GM21423 (cell line): ENCODE measurements around the gene CNEP1R1.
"Not testable (repeated sequence)": the region's sequence is repeated elsewhere in the genome, so short reads cannot be mapped to it uniquely, and the experiment has no call there.

ENCODE experiments used
- ATAC-seq: cut with Tn5 transposase; IDR thresholded peaks from one replicate; pipeline ENCODE4 v1.9.1; 2021; ENCODE audit warnings: mild to moderate bottlenecking, moderate library complexity; ENCODE audit not compliant: unreplicated experiment

CNEP1R1 gene, protein sequence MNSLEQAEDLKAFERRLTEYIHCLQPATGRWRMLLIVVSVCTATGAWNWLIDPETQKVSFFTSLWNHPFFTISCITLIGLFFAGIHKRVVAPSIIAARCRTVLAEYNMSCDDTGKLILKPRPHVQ

DNA sequence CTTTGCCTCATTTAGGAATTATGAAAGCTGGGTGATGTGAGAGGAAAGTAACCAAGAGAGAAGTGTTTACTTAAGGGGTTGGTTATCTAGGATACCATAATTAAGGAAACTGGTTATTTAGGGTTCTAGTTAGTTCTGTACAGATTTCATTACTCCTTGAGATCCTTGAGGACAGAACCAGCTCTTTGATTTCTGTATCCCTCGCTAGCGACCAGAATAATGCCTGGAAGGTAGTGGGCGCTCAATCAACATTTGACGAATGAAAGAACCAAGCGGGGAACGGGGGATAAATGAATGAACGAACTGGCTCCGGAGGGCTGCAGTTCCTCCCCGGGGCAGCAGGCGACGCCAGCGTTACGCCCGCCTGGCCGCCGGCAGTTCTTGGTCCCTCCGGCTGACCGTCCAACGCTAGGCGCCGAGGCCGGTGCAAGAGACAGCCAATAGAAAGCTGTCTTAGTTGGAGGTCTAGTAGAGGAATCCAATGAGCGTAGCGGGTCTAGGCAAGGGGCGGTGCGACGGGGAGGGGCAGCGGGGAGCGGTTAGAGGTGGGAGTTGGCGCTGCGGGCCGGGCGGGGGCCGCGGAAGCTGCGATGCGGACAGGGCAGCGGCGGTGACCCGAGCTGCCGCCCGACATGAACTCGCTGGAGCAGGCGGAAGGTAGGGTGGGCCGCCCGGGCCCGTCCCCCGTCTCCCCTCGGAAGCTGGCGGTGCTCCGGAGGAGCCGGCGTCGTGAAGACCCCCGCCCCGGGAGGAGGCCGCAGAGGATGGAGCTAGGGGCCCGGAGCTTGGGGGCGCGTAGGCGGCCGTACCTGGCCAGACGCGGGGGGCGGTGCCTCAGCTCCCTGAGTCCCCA, at the start of gene CNEP1R1:
Gene CNEP1R1 (plus strand): TSS at position 542 of the 853 bp plus-strand sequence. CDS start 91 bp downstream, at position 633.
- peak; percentile 99 for ATAC-seq

DNA sequence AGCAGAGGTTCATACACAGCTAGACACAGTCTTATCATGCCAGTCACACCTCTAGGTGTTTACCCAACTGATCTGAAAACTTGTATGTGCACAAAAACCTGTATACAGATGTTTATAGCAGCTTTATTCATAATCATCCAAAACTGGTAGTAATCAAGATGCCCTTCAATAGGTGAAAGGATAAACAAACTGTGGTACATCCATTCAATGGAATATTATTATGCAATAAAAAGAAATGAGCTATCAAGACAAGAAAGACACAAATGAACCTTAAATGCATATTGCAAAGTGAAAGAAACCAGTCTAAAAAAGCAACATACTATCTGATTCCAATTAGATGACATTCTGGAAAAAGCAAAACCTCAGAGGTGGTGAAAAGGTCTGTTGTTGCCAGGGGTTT, 47.6 kb upstream of the CNEP1R1 start:
- ATAC-seq = no peak

DNA sequence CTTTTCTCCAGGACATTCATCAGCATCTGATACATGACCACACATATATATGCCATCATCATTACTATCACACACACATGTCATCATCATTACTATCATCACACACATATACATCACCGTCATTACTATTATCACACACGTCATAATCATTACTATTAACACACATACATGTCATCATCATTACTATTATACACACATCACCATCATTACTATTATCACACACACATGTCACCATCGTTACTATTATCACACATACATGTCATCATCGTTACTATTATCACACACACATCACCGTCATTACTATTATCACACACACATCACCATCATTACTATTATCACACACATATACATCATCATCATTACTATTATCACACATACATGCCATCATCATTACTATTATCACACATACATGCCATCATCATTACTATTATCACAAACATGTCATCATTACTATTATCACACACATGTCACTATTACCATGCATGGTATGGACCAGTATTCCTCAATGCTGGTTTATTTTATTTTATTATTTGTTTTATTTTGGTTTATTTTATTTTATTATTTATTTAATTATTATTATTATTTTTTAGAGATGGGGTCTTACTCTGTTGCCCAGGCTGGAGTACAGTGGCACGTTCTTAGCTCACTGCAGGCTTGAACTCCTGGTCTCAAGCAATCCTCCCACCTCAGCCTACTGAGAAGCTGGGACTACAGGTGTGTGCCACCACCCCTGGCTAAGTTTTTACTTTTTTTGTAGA, 46.3 kb upstream of the CNEP1R1 start:
- no peak for ATAC-seq

DNA sequence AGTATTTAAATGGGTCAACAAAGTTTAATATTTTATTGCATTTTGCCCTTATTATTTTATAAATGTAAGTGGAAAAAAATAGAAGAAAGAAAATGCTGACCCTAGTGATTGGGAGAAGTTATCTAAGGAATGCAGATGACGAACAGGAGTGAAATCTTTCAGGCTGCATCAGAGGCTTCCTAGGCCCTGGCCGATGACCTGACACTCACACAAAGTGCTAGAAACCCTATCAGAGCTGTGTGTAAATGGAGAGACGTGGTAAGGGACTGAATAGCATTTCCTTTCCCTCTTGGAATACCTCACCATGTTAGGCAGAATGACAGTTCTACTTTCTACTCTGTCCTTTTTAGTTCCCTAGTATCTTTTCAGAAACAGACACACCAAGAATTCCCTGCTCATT, 44.9 kb upstream of the CNEP1R1 start:
- ATAC-seq = no peak

DNA sequence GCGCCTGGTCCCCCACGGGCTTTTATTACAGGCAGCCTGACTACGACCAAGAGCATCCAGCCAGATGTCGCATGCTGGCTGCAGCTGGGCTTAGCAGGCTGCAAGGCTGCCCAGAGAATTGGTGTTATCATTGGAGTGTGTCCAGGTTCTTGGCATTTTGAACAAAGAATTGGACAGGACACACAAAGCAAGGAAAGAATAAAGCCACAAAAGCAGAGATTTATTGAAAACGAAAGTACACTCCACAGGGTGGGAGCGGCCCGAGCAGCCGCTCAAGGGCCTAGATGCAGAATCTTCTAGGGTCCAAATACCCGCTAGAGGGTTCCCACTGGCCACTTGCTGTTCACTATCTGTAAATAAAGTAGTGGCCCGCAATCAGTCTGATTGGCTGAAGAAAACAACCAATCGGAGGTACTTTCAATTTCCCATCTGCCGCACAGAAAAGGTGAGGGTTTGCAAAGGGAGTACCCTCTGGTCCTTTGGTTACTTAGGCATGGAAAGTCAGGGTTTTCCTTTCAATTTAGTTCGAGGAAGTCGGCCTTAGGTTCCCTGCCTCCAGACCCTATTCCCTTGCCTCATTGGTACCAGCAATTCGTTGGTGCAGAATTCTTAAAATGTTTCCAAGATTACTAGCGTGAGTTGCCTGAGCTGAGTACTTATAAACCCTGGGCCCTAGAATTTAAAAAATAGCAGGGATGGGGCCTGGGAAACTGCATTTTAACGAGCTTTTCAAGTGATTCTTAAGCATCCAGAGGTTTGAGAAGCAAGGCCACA, 38.5 kb upstream of the CNEP1R1 start:
- no peak for ATAC-seq

DNA sequence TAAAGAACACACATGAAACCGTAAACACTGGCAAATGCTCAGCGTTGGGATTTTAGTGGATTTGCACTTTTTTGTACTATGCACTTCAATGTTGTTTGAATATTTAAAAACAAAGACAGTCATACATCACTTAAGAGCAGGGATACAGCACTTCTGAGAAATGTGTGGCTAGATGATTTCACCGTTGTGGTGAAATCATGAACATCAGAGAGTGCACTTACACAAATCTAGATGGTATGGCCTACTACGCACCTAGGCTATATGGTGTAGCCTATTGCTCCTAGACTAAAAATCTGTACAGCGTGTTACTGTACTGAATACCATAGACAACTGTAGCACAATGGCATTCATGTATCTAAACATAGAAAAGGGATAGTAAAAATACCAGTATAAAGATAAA, 37.6 kb upstream of the CNEP1R1 start:
- ATAC-seq = no peak

DNA sequence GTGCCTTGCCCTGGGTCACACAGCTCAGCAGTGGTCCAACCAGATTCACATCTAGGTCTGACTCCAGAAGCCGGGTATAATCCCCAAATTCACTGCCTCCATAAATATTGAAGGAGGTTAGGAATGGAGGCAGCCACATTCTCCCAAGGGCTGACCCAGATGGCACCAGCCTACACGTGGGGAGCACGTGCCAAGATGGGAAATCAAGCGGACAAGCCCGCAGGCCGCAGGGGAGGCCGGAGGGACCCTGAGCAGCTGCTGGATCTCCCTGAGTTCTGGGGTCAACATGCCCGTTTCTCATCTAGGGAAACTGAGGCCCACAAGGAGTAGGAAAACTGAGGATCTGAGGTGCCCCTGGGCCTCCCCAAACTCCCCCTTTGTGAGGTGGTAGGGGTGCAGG, 32.2 kb upstream of the CNEP1R1 start:
- ATAC-seq = no peak

DNA sequence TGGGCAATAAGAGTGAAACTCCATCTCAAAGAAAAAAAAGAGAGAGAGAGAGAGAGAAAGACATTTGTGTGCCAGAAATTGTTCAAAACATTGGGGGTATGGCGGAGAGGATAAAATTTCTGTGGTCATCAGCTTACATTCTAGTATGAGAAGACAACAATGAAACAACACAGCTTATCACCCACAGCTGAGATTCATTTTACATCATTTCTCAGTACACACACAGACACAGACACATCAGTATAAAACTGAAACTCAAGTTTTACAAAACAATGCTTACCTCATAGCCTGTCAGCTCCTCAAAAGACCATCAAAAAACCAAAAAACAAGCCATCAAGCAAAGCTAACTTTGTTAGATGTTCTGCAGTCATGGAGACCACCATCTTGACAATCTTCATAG, 31.4 kb upstream of the CNEP1R1 start:
- ATAC-seq = no peak

DNA sequence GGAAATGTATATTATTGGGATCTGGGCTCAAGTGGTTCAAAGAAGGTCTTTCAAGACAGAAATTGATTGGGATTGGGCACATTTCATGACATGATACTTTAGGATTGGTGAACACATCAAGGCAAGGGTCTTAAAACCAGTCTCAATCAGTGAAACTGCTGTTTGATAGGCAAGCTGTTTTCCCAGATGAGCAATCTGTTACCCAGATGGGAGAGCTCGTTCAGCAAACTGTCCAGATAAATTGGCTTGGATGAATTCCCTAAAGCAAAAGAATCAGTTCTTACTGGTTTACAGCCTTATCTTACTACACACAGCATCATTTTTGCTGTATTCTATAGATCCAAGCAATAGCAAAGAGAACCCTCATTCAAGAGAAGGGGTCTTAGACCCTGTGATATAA, 31.0 kb upstream of the CNEP1R1 start:
- ATAC-seq = no peak

DNA sequence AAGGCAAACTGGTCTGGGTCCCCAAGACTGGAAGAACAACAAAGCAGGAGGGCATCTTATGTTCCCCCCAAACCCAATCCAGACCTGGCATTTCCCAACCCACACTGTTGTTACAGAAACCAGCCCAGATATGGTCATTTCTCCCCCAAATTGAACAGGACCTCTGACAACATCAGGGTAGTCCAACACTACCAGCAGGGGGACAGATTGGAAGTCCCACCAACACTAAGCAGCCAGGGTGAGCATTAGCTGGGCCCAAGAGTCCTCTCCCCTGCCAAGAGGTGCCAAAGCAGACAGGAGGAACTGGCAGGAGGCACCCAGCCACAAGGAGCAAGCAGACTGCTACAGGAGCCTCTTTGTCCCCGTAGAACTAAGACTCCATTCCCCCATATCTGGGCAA, 29.3 kb upstream of the CNEP1R1 start:
- ATAC-seq = no peak

DNA sequence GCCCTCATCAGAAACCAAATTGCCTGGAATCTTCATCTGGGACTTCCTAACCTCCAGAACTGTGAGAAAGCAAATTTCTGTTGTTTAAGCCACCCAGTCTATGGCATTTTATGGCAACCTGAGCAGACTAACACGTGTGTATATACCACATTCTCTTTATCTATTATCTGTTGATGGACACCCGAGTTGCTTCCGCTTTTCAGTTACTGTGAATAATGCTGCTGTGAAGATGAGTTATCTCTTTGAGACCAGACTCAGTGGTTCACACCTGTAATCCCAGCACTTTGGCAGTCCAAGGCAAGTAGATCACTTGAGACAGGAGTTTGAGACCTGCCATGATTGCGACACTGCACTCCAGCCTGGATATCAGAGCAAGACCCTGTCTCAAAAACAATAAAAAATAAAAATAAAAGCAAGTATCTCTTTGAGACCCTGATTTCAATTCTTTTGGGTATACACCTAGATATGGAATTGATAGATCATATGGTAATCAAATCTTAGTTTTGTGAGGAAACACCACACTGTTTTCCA, 27.2 kb upstream of the CNEP1R1 start:
- no peak for ATAC-seq

DNA sequence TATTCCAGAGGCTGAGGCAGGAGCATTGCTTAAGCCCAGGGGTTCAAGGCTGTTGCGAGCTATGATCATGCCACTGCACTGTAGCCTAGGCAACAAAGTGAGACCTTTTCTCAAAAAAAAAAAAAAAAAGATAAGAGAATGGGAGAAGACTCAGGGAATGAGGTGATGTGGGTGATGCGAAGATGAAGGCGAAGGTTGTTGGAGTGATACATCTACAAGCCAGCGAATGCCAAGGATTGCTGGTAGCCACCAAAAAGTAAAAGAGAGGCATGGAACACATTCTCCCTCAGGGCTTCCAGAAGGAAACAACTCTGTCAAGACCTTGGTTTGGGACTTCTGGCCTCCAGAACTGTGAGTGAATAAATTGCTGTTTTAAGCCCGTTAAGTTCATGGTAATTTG, 26.0 kb upstream of the CNEP1R1 start:
- ATAC-seq = no peak

DNA sequence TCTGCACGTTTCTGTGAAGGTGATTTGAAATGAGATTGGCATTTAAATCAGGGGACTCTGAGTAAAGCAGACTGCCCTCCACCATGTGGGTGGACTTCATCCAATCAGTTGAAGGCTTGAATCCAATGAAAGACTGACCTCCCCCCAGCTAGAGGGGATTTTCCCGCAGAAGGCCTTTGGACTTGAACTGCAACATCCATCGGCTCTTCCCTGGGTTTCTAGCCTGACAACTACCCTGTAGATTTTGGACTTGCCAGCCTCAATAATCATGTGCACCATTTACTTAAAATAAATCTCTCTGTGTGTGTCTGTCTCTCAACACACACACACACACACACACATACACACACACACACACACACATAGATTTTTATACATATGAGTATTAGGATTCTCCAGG, 23.9 kb upstream of the CNEP1R1 start:
- no peak for ATAC-seq

DNA sequence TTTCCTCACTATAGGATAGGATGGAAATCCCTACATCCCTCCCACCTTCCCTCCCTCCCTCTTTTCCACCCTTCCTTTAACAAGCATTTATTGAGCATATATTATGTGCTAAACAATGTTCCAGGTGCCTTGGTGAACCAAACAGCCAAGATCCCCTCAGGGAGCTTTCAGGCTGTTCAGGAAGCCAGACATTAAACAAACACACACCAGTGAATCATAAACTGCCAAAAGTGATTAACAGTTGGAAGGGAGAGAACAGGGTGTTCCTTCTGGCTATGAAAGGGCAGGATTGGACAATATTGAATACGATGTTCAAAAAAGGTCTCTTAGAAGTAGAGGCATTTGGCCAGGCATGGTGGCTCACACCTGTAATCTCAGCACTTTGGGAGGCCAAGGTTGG, 22.8 kb upstream of the CNEP1R1 start:
- no peak for ATAC-seq

DNA sequence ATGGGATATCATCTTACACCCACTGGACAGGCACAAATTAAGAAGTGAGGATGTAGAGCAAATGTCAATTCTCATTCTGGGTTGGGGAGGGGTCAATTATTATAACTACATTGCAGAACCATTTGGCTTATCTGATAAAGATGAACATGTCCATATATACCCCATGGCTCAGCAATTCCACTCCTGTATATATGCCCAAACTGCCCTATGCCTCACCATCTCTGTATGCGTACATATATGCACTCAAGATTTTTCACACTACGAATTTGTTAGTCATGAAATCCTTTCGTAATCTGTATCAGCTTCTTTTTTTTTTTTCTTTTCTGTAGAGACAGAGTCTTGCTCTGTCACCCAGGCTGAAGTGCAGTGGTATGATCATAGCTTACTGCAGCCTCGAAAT, 20.8 kb upstream of the CNEP1R1 start:
- ATAC-seq = no peak

DNA sequence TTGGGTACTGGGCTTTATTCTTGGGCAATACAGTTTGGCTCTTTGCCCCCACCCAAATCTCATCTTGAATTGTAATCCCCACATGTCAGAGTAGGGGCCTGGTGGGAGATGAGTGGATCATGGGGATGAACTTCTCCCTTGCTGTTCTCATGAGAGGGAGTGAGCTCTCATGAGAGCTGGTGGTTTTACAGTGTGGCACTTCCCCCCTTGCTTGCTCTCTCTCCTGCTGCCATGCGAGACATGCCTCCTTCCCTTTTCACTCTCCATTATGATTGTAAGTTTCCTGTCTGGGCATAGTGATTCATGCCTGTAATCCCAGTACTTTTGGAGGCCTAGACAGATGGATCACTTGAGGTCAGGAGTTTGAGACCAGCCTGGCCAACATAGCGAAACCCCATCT, 18.1 kb upstream of the CNEP1R1 start:
- ATAC-seq = no peak

DNA sequence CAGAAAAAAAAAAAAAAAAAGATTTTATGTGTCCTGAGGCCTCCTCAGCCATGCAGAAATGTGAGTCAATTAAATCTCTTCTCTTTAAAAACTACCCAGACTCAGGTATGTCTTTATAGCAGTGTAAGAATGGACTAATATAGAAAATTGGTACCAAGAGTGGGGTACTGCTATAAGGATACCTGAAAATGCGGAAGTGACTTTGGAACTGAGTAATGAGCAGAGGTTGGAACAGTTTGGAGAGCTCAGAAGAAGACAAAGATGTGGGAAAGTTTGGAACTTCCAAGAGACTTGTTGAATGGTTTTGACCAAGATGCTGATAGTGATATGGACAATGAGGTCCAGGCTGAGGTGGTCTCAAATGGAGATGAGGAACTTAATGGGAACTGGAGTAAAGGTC, 17.3 kb upstream of the CNEP1R1 start:
- no peak for ATAC-seq

DNA sequence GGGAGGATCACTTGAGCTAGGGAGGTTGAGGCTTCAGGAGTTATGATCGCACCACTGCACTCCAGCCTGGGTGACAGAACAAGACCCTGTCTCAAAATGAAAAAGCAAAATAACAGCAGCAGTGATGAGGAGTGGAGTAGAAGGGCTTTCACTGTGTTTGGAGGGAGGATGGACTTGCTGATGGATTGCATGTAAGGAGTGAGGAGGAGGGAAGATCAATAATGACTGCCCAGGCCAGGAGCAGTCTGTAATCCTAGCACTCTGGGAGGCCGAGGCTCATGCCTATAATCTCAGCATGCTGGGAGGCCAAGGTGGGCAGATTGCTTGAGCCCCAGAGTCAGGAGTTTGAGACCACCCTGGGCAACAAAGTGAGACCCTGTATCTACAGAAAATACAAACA, 14.8 kb upstream of the CNEP1R1 start:
- no peak for ATAC-seq

DNA sequence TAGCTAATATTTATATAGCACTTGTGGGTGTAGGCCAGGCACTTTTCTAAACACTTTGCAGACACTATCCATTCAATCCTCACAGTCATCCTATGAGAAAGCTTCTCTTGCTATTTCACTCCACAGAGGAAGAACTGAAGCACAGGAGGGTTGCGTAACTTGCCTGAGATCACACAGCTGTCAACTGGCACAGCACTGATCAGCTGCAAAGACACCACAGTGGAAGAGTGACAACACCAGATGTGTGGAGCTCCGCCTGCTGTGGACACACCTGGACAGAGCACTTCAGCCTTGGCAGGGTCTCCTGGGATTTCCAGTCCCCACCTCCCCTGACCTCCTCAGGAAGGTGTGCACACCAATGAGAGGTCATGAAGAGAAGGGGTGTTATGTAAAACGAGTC, 13.3 kb upstream of the CNEP1R1 start:
- no peak for ATAC-seq

DNA sequence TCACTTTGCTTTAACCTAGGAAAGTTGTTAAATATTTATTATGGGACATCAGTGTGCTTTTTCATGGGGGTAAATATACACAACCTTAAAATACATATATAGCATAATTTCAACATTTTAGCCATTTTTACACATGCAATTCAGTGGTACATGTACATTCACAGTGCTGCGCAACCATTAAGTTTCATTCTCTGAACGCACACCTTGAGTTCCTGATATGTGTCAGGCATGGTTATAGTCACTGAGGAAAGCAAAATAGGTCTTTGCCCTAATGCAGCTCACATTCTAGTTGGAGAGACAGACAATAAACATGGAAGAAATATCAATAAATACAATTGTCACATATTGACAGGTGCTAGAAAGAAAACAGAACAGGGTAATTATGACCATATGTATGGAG, 12.8 kb upstream of the CNEP1R1 start:
- ATAC-seq = no peak

DNA sequence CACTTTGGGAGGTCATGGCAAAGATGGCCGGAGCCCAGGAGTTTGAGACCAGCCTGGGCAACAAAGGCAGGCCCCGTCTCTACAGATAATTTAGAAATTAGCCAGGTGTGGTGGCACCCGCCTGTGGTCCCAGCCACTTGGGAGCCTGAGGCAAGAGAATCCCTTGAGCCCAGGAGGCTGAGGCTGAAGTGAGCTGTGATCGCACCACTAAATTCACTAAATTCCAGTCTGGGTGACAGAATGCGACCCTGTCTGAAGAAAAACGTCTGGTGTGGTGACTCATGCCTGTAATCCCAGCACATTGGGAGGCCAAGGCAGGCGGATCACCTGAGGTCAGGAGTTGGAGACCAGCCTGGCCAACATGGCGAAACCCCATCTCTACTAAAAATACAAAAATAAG, 10.8 kb upstream of the CNEP1R1 start:
- not testable (repeated sequence) for ATAC-seq
